Loucy (cell line): ENCODE measurements around the gene IFNW1.

Experiments used
- H2AFZ ChIP-seq: fragments of 200-600 bp; sonication (generic); 2 replicates; pipeline ENCODE4 v1.6.0; 2016; ENCODE audit warnings: antibody characterized with exemption, mild to moderate bottlenecking, low read length, moderate library complexity
- H3F3A ChIP-seq: fragments of 200-600 bp; 2 replicates; pipeline ENCODE4 v1.6.0; 2016; ENCODE audit warnings: antibody characterized with exemption, low read depth, mild to moderate bottlenecking
- H3K27me3 ChIP-seq: fragments of 200-600 bp; sonication (generic); 2 replicates; pipeline ENCODE4 v1.6.1; 2014; ENCODE audit warnings: low read length, mild to moderate bottlenecking; ENCODE audit not compliant: insufficient read depth, poor library complexity, severe bottlenecking
- H3K36me3 ChIP-seq: fragments of 200-600 bp; sonication (generic); 2 replicates; pipeline ENCODE4 v1.6.1; 2016; ENCODE audit warnings: low read length; ENCODE audit not compliant: insufficient read depth
- H3K4me1 ChIP-seq: fragments of 200-600 bp; sonication (generic); 2 replicates; pipeline ENCODE4 v1.5.1; 2014; ENCODE audit warnings: low read length, mild to moderate bottlenecking; ENCODE audit not compliant: insufficient read depth, poor library complexity, severe bottlenecking
- H3K4me2 ChIP-seq: fragments of 200-600 bp; sonication (generic); 2 replicates; pipeline ENCODE4 v1.6.0; 2014; ENCODE audit warnings: antibody characterized with exemption, low read length, low read depth, mild to moderate bottlenecking; ENCODE audit not compliant: poor library complexity, severe bottlenecking
- H3K4me3 ChIP-seq: fragments of 200-600 bp; sonication (generic); 2 replicates; pipeline ENCODE4 v1.5.1; 2014; ENCODE audit warnings: low read length, mild to moderate bottlenecking, mixed read lengths; ENCODE audit not compliant: poor library complexity, severe bottlenecking
- H3K79me2 ChIP-seq: fragments of 200-600 bp; sonication (generic); 2 replicates; pipeline ENCODE4 v1.6.1; 2014; ENCODE audit warnings: low read length; ENCODE audit not compliant: insufficient read depth
- H3K9ac ChIP-seq: fragments of 200-600 bp; sonication (generic); 2 replicates; pipeline ENCODE4 v1.6.0; 2014; ENCODE audit warnings: mild to moderate bottlenecking, low read depth, low read length, moderate library complexity; ENCODE audit not compliant: poor library complexity, severe bottlenecking
- H3K9me2 ChIP-seq: fragments of 200-600 bp; sonication (generic); replicated peaks from 2 replicates; pipeline ENCODE4 v1.6.1; 2016; ENCODE audit warnings: low read depth, low read length, mixed read lengths
- H3K9me3 ChIP-seq: fragments of 200-600 bp; sonication (generic); 2 replicates; pipeline ENCODE4 v1.6.1; 2014; ENCODE audit warnings: mild to moderate bottlenecking, antibody characterized with exemption, low read length, low read depth; ENCODE audit not compliant: insufficient read depth
- H4K20me1 ChIP-seq: fragments of 200-600 bp; sonication (generic); 2 replicates; pipeline ENCODE4 v1.6.0; 2014; ENCODE audit warnings: antibody characterized with exemption, low read length, mild to moderate bottlenecking; ENCODE audit not compliant: insufficient read depth, poor library complexity, severe bottlenecking
- CTCF ChIP-seq: fragments of 200-600 bp; sonication (generic); conservative IDR thresholded peaks from 2 replicates; pipeline ENCODE4 v1.5.1; 2014; ENCODE audit warnings: mild to moderate bottlenecking, antibody characterized with exemption, low read length
- EZH2phosphoT487 ChIP-seq: fragments of 200-600 bp; IDR thresholded peaks from 2 replicates; pipeline ENCODE4 v1.6.1; 2018; ENCODE audit warnings: antibody characterized with exemption, mild to moderate bottlenecking, moderate library complexity, borderline replicate concordance

Gene IFNW1

GRCh38 chr9:21165516-21165915 is 23.9 kb upstream of the IFNW1 start:
- Histone ChIP-seq H3K79me2 (no peaks in the 10 kb centered on the region), H3F3A (no peaks in the 10 kb centered on the region), H3K9me2 (no peaks in the 10 kb centered on the region), H2AFZ (no peak overlapping the region), H3K4me1 (peaks cover 4% of the 10 kb centered on the region), H4K20me1 (no peaks in the 10 kb centered on the region), H3K4me2 (no peak overlapping the region), H3K9me3 (peaks cover 6% of the 10 kb centered on the region; the same call in 1 of the 2 replicates), H3K4me3 (no peak overlapping the region), H3K9ac (no peak overlapping the region), H3K27me3 (no peaks in the 10 kb centered on the region), H3K36me3 (no peaks in the 10 kb centered on the region)
- TF ChIP-seq CTCF (no peak), EZH2phosphoT487 (no peak)

- Histone ChIP-seq H3K27me3 (no peaks in the 10 kb centered on the region), H3K4me2 (peak overlapping the region; percentile 28), H3K36me3 (no peaks in the 10 kb centered on the region), H3K4me3 (peak overlapping the region; percentile 0), H4K20me1 (no peaks in the 10 kb centered on the region), H3K4me1 (peaks cover 7% of the 10 kb centered on the region), H3K9me2 (no peaks in the 10 kb centered on the region), H3K9me3 (peaks cover 19% of the 10 kb centered on the region), H3K9ac (no peak overlapping the region), H2AFZ (no peak overlapping the region), H3F3A (no peaks in the 10 kb centered on the region), H3K79me2 (no peaks in the 10 kb centered on the region)
- no peak for TF ChIP-seq CTCF
- no peak for TF ChIP-seq EZH2phosphoT487
Observed at GRCh38 chr9:21160178-21160577, 18.5 kb upstream of the IFNW1 start.

- no peak overlapping the region for H3K9ac ChIP-seq
- H3F3A ChIP-seq = no peaks in the 10 kb centered on the region
- H3K4me1 ChIP-seq = peaks cover 12% of the 10 kb centered on the region
- no peak overlapping the region for H3K4me2 ChIP-seq
- H2AFZ ChIP-seq = no peak overlapping the region
- TF ChIP-seq EZH2phosphoT487 = no peak
- no peak for TF ChIP-seq CTCF
- peaks cover 13% of the 10 kb centered on the region for H3K9me3 ChIP-seq
- H4K20me1 ChIP-seq = no peaks in the 10 kb centered on the region
- no peak overlapping the region for H3K4me3 ChIP-seq
- H3K27me3 ChIP-seq = no peaks in the 10 kb centered on the region
- H3K9me2 ChIP-seq = no peaks in the 10 kb centered on the region
- no peaks in the 10 kb centered on the region for H3K36me3 ChIP-seq
- H3K79me2 ChIP-seq = no peaks in the 10 kb centered on the region
Observed at GRCh38 chr9:21155501-21155900, 13.9 kb upstream of the IFNW1 start.
